Measurements from ENCODE around the gene PRICKLE4. TPM values are rescaled to one million over a fixed set of nuclear protein-coding genes. Genes with fewer than 3 reads are reported as not detected.

Gene PRICKLE4
- total and polyA plus RNA-seq, 2 experiments from 2014 or later: 0.80 to 4.0 TPM

DNA sequence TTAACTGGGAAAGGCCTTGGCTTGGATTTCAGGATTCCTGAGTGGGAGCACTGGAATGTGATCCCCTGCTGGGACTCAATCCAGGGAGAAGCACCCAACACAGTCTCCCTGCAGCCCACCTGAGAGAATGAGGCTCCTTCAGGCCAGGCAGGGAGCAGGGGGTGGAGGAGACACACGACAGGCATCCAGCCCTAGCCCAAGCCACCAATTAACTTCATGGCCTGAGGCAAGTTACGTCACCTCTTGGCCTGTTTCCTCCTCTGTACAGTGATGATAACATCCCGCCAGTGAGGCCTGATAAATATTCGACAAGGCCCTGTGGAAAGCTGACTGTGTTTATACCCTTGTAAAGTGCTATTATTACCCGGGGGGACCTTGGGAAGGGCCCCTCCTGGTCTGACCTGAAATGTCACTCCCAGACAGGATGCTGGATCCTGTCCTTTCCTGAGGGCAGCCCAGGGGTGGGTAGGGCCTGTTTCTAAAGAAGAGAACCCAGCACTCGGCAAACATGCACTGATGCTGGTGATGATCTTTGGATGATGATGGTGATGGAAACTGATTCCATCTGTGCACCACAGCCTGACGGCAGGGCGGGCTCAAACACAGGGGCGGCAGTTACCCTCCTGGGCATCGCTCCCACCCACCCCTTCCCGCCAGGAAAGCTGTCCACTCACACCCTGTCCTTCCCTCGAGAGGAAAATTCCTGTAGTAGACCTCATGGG, 13.3 kb upstream of the PRICKLE4 start:
- DNase-seq (ENCODE audit: low spot score): peak; percentile 72
- Histone ChIP-seq H3K4me2 (no peak overlapping the region), H3K27me3 (no peaks in the 10 kb centered on the region), H3K4me1 (ENCODE audit: insufficient read depth) (peaks cover 27% of the 10 kb centered on the region), H3K27ac (peak overlapping the region; percentile 91), H2AFZ (no peak overlapping the region), H3K36me3 (replicated peaks; ENCODE audit: insufficient read depth, low read depth) (no peaks in the 10 kb centered on the region), H3K9me3 (ENCODE audit: low read depth) (no peaks in the 10 kb centered on the region), H3K79me2 (no peaks in the 10 kb centered on the region), H4K20me1 (ENCODE audit: insufficient read depth, poor library complexity, severe bottlenecking) (no peaks in the 10 kb centered on the region), H3K4me3 (no peak overlapping the region), H3K9me2 (replicated peaks; ENCODE audit: insufficient read depth) (no peaks in the 10 kb centered on the region)
- 41% methylated on average over 12 of the region's 12 CpGs for WGBS (ENCODE audit: low lambda C conversion rate, missing lambda C conversion rate)
- TF ChIP-seq EZH2 (IDR thresholded peaks at IDR 0.05; ENCODE audit: borderline replicate concordance) (no peak), CTCF (IDR thresholded peaks at IDR 0.05; ENCODE audit: poor library complexity) (no peak)

DNA sequence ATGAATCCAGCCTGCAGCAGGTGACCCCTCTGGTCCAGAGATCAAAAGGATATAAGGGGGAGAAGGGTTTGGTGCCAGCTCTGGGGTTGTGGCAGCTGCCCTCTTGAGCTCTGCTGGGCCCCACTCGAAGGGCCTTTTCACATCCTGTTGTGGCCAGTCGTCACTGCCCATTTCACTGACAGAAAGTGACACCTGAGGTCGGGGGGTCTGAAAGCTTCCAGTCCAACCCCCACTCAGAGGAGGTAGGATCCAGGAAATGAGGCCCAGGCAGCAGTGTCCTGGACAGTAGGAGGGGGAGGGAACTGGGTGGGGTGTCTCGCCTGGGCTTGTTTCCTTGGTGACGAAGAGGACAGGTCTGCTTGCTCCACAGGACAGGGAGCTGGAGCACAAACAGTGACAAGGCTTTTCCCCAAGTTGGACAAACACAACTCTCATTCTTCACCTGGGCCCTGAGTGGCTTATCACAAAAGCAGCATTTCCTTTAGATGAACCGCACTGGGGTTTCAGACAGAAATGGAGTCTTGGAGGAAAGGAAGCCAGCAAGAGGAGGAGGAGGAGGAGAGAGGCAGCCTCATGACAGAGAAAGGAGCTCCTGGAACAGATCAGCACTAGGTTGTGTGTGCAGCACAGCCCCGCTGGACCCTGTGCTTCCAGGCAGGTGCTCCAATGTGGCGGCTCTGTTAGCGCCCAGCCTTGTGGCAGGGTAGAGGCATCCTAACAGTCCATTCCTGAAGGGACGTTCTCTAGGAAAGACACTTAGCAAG, 11.9 kb upstream of the PRICKLE4 start:
- Histone ChIP-seq H3K4me3 (no peak overlapping the region), H3K27ac (peak overlapping the region; percentile 91)
- WGBS (ENCODE audit: low lambda C conversion rate, missing lambda C conversion rate): 64% methylated on average over 10 of the region's 10 CpGs

DNA sequence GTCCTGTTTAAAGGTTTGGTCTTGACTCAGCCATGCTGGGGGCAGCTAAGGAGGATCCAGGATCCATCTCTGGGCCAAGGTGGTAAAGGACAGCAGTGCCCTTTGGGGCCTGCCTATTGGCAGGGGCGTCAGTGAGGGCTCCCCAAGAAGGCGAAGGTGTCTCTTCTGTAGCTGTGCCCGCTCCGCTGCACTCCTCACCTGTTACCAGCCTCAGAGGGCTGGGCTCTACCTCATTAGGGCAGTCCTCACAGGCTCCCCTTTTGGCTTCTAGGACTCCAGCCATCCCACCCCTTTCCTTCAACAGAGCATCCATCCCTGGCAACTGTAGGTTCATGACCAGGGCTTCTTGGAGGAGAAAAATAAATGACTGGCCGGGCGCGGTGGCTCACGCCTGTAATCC, 11.2 kb upstream of the PRICKLE4 start:
- peak overlapping the region; percentile 91 for H3K27ac ChIP-seq
- H3K4me1 ChIP-seq (ENCODE audit: insufficient read depth): peaks cover 27% of the 10 kb centered on the region
- H3K9me3 ChIP-seq (ENCODE audit: low read depth): no peaks in the 10 kb centered on the region
- H4K20me1 ChIP-seq (ENCODE audit: insufficient read depth, poor library complexity, severe bottlenecking): no peaks in the 10 kb centered on the region
- H3K9me2 ChIP-seq (replicated peaks; ENCODE audit: insufficient read depth): no peaks in the 10 kb centered on the region
- no peak for DNase-seq (ENCODE audit: low spot score)
- 96% methylated on average over 8 of the region's 8 CpGs for WGBS (ENCODE audit: low lambda C conversion rate, missing lambda C conversion rate)
- H3K36me3 ChIP-seq (replicated peaks; ENCODE audit: insufficient read depth, low read depth): no peaks in the 10 kb centered on the region
- H3K27me3 ChIP-seq: no peaks in the 10 kb centered on the region
- H3K79me2 ChIP-seq: no peaks in the 10 kb centered on the region
- no peak overlapping the region for H3K4me2 ChIP-seq
- TF ChIP-seq EZH2 (IDR thresholded peaks at IDR 0.05; ENCODE audit: borderline replicate concordance): no peak
- TF ChIP-seq CTCF (IDR thresholded peaks at IDR 0.05; ENCODE audit: poor library complexity): no peak
- no peak for TF ChIP-seq EZH2phosphoT487 (IDR thresholded peaks at IDR 0.05; ENCODE audit: low read depth, severe bottlenecking, unreplicated experiment)
- H2AFZ ChIP-seq: no peak overlapping the region
- H3K4me3 ChIP-seq: no peak overlapping the region

More for the DNA sequence above, 11.9 kb upstream of the PRICKLE4 start:
- H3K4me1 ChIP-seq (ENCODE audit: insufficient read depth): peaks cover 27% of the 10 kb centered on the region
- H3K27me3 ChIP-seq: no peaks in the 10 kb centered on the region
- H2AFZ ChIP-seq: no peak overlapping the region
- H3K36me3 ChIP-seq (replicated peaks; ENCODE audit: insufficient read depth, low read depth): no peaks in the 10 kb centered on the region
- H3K4me2 ChIP-seq: peak overlapping the region; percentile 50
- no peaks in the 10 kb centered on the region for H3K9me2 ChIP-seq (replicated peaks; ENCODE audit: insufficient read depth)
- H3K79me2 ChIP-seq: no peaks in the 10 kb centered on the region
- H4K20me1 ChIP-seq (ENCODE audit: insufficient read depth, poor library complexity, severe bottlenecking): no peaks in the 10 kb centered on the region
- TF ChIP-seq EZH2 (IDR thresholded peaks at IDR 0.05; ENCODE audit: borderline replicate concordance) (no peak), CTCF (IDR thresholded peaks at IDR 0.05; ENCODE audit: poor library complexity) (no peak), EZH2phosphoT487 (IDR thresholded peaks at IDR 0.05; ENCODE audit: low read depth, severe bottlenecking, unreplicated experiment) (no peak)
- DNase-seq (ENCODE audit: low spot score): peak; percentile 78
- no peaks in the 10 kb centered on the region for H3K9me3 ChIP-seq (ENCODE audit: low read depth)
